ENCODE data around the gene PLPPR1. TPM values are rescaled to one million over a fixed set of nuclear protein-coding genes. Genes with fewer than 3 reads are reported as not detected.
"Not testable (repeated sequence)": the region's sequence is repeated elsewhere in the genome, so short reads cannot be mapped to it uniquely, and the experiment has no call there.

The PLPPR1 gene
- total RNA-seq, 4 donors from 2014 or later = 0.47 to 0.57 TPM; not detected in 2

GRCh38 chr9:101325053-101325452, 296.5 kb downstream of the PLPPR1 start:
- 44 to 71% methylated on average over 2 of the region's 2 CpGs for WGBS, 2 donors
- intact Hi-C loops (cut with DNase I) = no loop called here
- Histone ChIP-seq H3K4me1 (no peaks in the 10 kb centered on the region), H3K27me3 (peaks cover 0 to 3% (median 0%) of the 10 kb centered on the region in 4 donors), H3K4me3 (no peak overlapping the region), H3K36me3 (no peaks in the 10 kb centered on the region), H3K27ac (no peak overlapping the region), H3K9me3 (no peaks in the 10 kb centered on the region)
- TF ChIP-seq POLR2A (IDR thresholded peaks at IDR 0.05) (no peak), CTCF (IDR thresholded peaks at IDR 0.05) (no peak)
- no peak for DNase-seq

GRCh38 chr9:101326035-101326434, 297.5 kb downstream of the PLPPR1 start:
- intact Hi-C loops (cut with DNase I) = no loop called here
- DNase-seq = no peak
- no peaks in the 10 kb centered on the region for H3K9me3 ChIP-seq
- H3K36me3 ChIP-seq = no peaks in the 10 kb centered on the region
- H3K4me3 ChIP-seq = no peak overlapping the region
- TF ChIP-seq POLR2A (IDR thresholded peaks at IDR 0.05) = no peak
- TF ChIP-seq CTCF (IDR thresholded peaks at IDR 0.05) = no peak
- H3K27me3 ChIP-seq = no peaks in the 10 kb centered on the region
- no peak overlapping the region for H3K27ac ChIP-seq
- H3K4me1 ChIP-seq = no peaks in the 10 kb centered on the region
- WGBS, 2 donors = 13 to 30% methylated on average over 1 of the region's 1 CpG

GRCh38 chr9:101326501-101326900, 298.0 kb downstream of the PLPPR1 start:
- TF ChIP-seq POLR2A (IDR thresholded peaks at IDR 0.05) = no peak
- no peak for TF ChIP-seq CTCF (IDR thresholded peaks at IDR 0.05)
- WGBS, 2 donors = 20 to 24% methylated on average over 1 of the region's 1 CpG
- no peak for DNase-seq
- Histone ChIP-seq H3K27ac (no peak overlapping the region), H3K27me3 (no peaks in the 10 kb centered on the region), H3K4me1 (no peaks in the 10 kb centered on the region), H3K9me3 (no peaks in the 10 kb centered on the region), H3K36me3 (no peaks in the 10 kb centered on the region), H3K4me3 (no peak overlapping the region)
- intact Hi-C loops (cut with DNase I) = no loop called here

GRCh38 chr9:101327422-101327909, 298.9 kb downstream of the PLPPR1 start:
- WGBS, 2 donors = 51 to 63% methylated on average over 3 of the region's 3 CpGs
- DNase-seq; H3K36me3 ChIP-seq; H3K4me1 ChIP-seq; intact Hi-C loops (cut with DNase I); H3K27ac ChIP-seq; H3K27me3 ChIP-seq; H3K4me3 ChIP-seq; H3K9me3 ChIP-seq: not testable (repeated sequence)

GRCh38 chr9:101332362-101332761, 303.8 kb downstream of the PLPPR1 start:
- WGBS, 2 donors = 90 to 100% methylated on average over 1 of the region's 1 CpG
- Histone ChIP-seq H3K36me3 (no peaks in the 10 kb centered on the region), H3K4me3 (no peak overlapping the region), H3K4me1 (no peaks in the 10 kb centered on the region), H3K27ac (no peak overlapping the region), H3K9me3 (no peaks in the 10 kb centered on the region), H3K27me3 (no peaks in the 10 kb centered on the region)
- TF ChIP-seq POLR2A (IDR thresholded peaks at IDR 0.05) (no peak), CTCF (IDR thresholded peaks at IDR 0.05) (no peak)
- intact Hi-C loops (cut with DNase I) = no loop called here
- no peak for DNase-seq

- WGBS, 2 donors = 30 to 63% methylated on average over 4 of the region's 4 CpGs
- H3K27ac ChIP-seq = no peak overlapping the region
- TF ChIP-seq POLR2A (IDR thresholded peaks at IDR 0.05) = no peak
- no peak for TF ChIP-seq CTCF (IDR thresholded peaks at IDR 0.05)
- no peak overlapping the region for H3K4me3 ChIP-seq
- H3K36me3 ChIP-seq = no peaks in the 10 kb centered on the region
- no peak for DNase-seq
- no peaks in the 10 kb centered on the region for H3K27me3 ChIP-seq
- H3K9me3 ChIP-seq = no peaks in the 10 kb centered on the region
- H3K4me1 ChIP-seq = no peaks in the 10 kb centered on the region
- intact Hi-C loops (cut with DNase I) = no loop called here
Measured at GRCh38 chr9:101333490-101333889, 305.0 kb downstream of the PLPPR1 start.
